Activated CD4-positive, alpha-beta T cell treated with anti-CD3 and anti-CD28 coated beads, Interleukin-2, amount 50 U/mL, for 16 hours (primary cell): Measurements from ENCODE around the gene R3HDM2.
A peak's percentile ranks its signal among the peaks of the same experiment; 100 is the strongest.
"Not testable (repeated sequence)": the region's sequence is repeated elsewhere in the genome, so short reads cannot be mapped to it uniquely, and the experiment has no call there.

Source experiments
- DNase-seq: peaks from one replicate; pipeline ENCODE4 v3.0.0-alpha.2; 2020

R3HDM2 gene

GRCh38 chr12:57419495-57419894 is 11.3 kb downstream of the R3HDM2 start:
- no peak for DNase-seq

- DNase-seq, result no peak
Observed at GRCh38 chr12:57418255-57418654, 12.6 kb downstream of the R3HDM2 start.

- DNase-seq, result no peak
Observed at GRCh38 chr12:57416039-57416996, 14.5 kb downstream of the R3HDM2 start.

- DNase-seq, result no peak
Observed at GRCh38 chr12:57415088-57415487, 15.8 kb downstream of the R3HDM2 start.

- DNase-seq, result not testable (repeated sequence)
Observed at GRCh38 chr12:57414160-57414559, 16.7 kb downstream of the R3HDM2 start.

- DNase-seq, result no peak
Observed at GRCh38 chr12:57410534-57410933, 20.3 kb downstream of the R3HDM2 start.

GRCh38 chr12:57404966-57405640 is 25.7 kb downstream of the R3HDM2 start:
- DNase-seq, result peak; percentile 27

- not testable (repeated sequence) for DNase-seq
Observed at GRCh38 chr12:57402156-57402555, 28.7 kb downstream of the R3HDM2 start.

- no peak for DNase-seq
Observed at GRCh38 chr12:57401165-57401564, 29.7 kb downstream of the R3HDM2 start.

- not testable (repeated sequence) for DNase-seq
Observed at GRCh38 chr12:57399718-57400463, 31.0 kb downstream of the R3HDM2 start.

GRCh38 chr12:57397441-57397840 is 33.4 kb downstream of the R3HDM2 start:
- no peak for DNase-seq

- DNase-seq, result no peak
Observed at GRCh38 chr12:57395121-57395520, 35.7 kb downstream of the R3HDM2 start.

GRCh38 chr12:57390174-57390573 is 40.7 kb downstream of the R3HDM2 start:
- DNase-seq, result no peak

- peak; percentile 8 for DNase-seq
Observed at GRCh38 chr12:57389033-57389432, 41.8 kb downstream of the R3HDM2 start.

GRCh38 chr12:57388425-57388824 is 42.4 kb downstream of the R3HDM2 start:
- DNase-seq, result no peak

- no peak for DNase-seq
Observed at GRCh38 chr12:57386187-57386720, 44.6 kb downstream of the R3HDM2 start.

- DNase-seq, result no peak
Observed at GRCh38 chr12:57385586-57385985, 45.3 kb downstream of the R3HDM2 start.

GRCh38 chr12:57384478-57384877 is 46.4 kb downstream of the R3HDM2 start:
- no peak for DNase-seq

- no peak for DNase-seq
Observed at GRCh38 chr12:57381693-57382220, 49.1 kb downstream of the R3HDM2 start.

GRCh38 chr12:57380300-57380699 is 50.5 kb downstream of the R3HDM2 start:
- no peak for DNase-seq

GRCh38 chr12:57377103-57377840 is 53.6 kb downstream of the R3HDM2 start:
- DNase-seq, result no peak

- DNase-seq, result no peak
Observed at GRCh38 chr12:57372233-57372632, 58.6 kb downstream of the R3HDM2 start.
